Pons (tissue), 1 donor: ENCODE measurements around the gene NUP85.
"Not testable (repeated sequence)": the region's sequence is repeated elsewhere in the genome, so short reads cannot be mapped to it uniquely, and the experiment has no call there.

Source experiments
- DNase-seq: peaks from one replicate; pipeline ENCODE4 v3.0.0-alpha.2; 2016; ENCODE audit warnings: low spot score

Gene NUP85

GRCh38 chr17:75241502-75241901 lies 36.0 kb downstream of the NUP85 start:
- DNase-seq: no peak

- no peak for DNase-seq
Observed at GRCh38 chr17:75241996-75242460, 36.5 kb downstream of the NUP85 start.

GRCh38 chr17:75242461-75243042 lies 37.1 kb downstream of the NUP85 start:
- peak; percentile 31 for DNase-seq

- DNase-seq: no peak
Observed at GRCh38 chr17:75244133-75244866, 38.8 kb downstream of the NUP85 start.

- DNase-seq: no peak
Observed at GRCh38 chr17:75245011-75245410, 39.5 kb downstream of the NUP85 start.

GRCh38 chr17:75246404-75246803 lies 40.9 kb downstream of the NUP85 start:
- DNase-seq: no peak

GRCh38 chr17:75249564-75249963 lies 44.1 kb downstream of the NUP85 start:
- DNase-seq: no peak

- no peak for DNase-seq
Observed at GRCh38 chr17:75250009-75250471, 44.6 kb downstream of the NUP85 start.

- no peak for DNase-seq
Observed at GRCh38 chr17:75252039-75252816, 46.7 kb downstream of the NUP85 start.

- not testable (repeated sequence) for DNase-seq
Observed at GRCh38 chr17:75255954-75256698, 50.6 kb downstream of the NUP85 start.

GRCh38 chr17:75257228-75257627 lies 51.7 kb downstream of the NUP85 start:
- not testable (repeated sequence) for DNase-seq

GRCh38 chr17:75260641-75261335 lies 55.3 kb downstream of the NUP85 start:
- no peak for DNase-seq

GRCh38 chr17:75261336-75262111 lies 56.0 kb downstream of the NUP85 start, which contains the start of the genes GGA3 and MRPS7:
Gene GGA3 (minus strand): TSS chr17:75261606. CDS start chr17:75261587, 19 bp downstream.
Gene MRPS7 (plus strand): TSS chr17:75261879. CDS start chr17:75261901, 22 bp downstream.
- DNase-seq: peak; percentile 90

GRCh38 chr17:75262112-75262606 lies 56.7 kb downstream of the NUP85 start:
- peak; percentile 36 for DNase-seq

- DNase-seq: no peak
Observed at GRCh38 chr17:75263055-75263454, 57.6 kb downstream of the NUP85 start.

- no peak for DNase-seq
Observed at GRCh38 chr17:75265614-75266315, 60.3 kb downstream of the NUP85 start.

GRCh38 chr17:75266316-75267152 lies 61.1 kb downstream of the NUP85 start:
- no peak for DNase-seq

- peak; percentile 69 for DNase-seq
Observed at GRCh38 chr17:75267153-75267410, 61.6 kb downstream of the NUP85 start.
